GM18868 (cell line): ENCODE measurements around the gene LCNL1.

Source experiments
- ATAC-seq: cut with Tn5 transposase; IDR thresholded peaks from one replicate; pipeline ENCODE4 v1.9.1; 2021; ENCODE audit warnings: mild to moderate bottlenecking, moderate library complexity; ENCODE audit not compliant: unreplicated experiment

LCNL1 gene

GRCh38 chr9:136973618-136974617 is 8.9 kb upstream of the LCNL1 start:
- no peak for ATAC-seq

GRCh38 chr9:136974817-136975535 is 7.8 kb upstream of the LCNL1 start:
- ATAC-seq, result no peak

GRCh38 chr9:136975644-136976043 is 7.1 kb upstream of the LCNL1 start:
- no peak for ATAC-seq

DNA sequence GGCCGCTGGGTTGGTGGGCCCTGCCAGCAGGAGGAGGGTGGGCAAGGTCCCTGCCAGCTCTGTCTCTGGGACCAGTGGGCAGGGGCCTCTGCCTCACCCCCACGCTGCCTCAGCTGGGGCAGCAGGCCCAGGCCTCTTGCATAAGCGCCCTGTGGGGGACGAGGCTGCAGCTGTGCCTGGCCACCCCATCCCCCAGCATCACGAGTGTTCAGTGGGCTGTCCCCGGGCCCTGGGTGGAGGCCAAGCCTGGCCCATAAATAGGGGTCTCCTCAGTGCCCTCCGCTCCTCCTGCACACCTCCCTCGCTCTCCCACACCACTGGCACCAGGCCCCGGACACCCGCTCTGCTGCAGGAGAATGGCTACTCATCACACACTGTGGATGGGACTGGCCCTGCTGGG is 5.6 kb upstream of the LCNL1 start, which contains the start of gene PTGDS:
PTGDS (plus strand) TSS at position 282 of the 400 bp plus-strand sequence; CDS start at position 357, 75 bp downstream.
- no peak for ATAC-seq

- ATAC-seq, result no peak
Measured at GRCh38 chr9:136977649-136978072, 5.1 kb upstream of the LCNL1 start.

- ATAC-seq, result no peak
Measured at GRCh38 chr9:136978073-136978864, 4.5 kb upstream of the LCNL1 start.

DNA sequence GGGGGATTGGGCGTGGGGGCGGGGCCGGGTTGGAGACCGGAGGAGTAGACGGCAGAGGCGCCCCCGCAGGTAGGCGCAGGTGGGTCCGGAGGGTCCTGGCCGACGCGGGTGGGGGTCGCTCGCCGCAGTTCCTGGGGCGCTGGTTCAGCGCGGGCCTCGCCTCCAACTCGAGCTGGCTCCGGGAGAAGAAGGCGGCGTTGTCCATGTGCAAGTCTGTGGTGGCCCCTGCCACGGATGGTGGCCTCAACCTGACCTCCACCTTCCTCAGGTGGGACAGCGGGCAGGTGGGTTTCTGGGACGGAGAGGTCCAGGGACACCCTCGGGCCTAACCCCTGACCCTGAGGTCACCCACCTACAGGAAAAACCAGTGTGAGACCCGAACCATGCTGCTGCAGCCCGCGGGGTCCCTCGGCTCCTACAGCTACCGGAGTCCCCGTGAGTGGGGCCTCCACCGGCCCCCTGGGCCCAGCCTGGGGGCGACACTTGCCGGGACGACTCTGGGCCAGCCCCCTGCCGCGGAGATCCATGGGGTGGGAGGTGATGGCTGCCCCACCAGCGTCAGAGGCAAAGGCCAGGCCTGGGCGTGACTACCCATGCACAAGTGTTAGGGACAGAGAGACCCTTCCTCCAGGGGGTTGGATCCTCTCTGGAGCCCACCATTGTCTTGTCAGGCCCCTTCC is 3.8 kb upstream of the LCNL1 start:
- no peak for ATAC-seq

GRCh38 chr9:136979769-136980587 is 2.8 kb upstream of the LCNL1 start:
- no peak for ATAC-seq

DNA sequence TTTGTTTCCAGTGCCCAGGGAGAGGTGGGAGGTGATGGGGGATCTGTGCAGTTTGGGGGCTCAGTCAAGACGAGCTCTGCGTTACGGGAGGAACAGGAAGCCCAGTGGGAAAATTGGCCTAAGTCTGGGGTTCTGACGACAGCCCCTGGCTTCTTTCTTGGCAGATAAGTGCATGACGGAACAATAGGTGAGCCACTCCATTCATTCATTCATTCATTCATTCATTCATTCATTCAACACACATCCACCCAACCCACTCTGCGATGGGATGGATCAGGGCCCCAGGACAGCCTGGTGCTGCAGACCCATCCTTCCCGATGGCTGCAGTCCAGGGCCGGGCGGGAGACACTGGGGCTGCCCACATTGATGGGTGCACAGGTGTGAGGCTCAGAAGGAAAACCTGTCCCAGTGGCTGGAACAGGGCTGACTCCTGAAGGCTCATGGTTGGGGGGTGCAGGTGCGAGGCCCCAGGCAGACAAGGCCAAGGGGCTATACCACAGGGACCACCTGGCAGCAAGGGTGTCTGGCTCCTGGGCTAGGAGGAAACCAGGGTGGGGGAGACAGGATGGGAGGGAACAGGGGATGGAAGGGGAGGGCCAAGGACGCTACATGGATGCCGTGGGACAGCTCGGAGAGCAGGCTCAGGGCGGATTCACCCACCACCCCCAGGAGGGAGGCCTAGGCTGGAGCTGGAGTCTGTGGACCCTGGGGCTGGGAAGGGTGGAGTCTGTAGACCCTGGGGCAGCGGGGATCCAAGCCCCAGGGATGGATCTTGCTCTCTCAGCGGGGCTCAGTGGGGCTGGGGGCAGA is 1.9 kb upstream of the LCNL1 start:
- no peak for ATAC-seq

DNA sequence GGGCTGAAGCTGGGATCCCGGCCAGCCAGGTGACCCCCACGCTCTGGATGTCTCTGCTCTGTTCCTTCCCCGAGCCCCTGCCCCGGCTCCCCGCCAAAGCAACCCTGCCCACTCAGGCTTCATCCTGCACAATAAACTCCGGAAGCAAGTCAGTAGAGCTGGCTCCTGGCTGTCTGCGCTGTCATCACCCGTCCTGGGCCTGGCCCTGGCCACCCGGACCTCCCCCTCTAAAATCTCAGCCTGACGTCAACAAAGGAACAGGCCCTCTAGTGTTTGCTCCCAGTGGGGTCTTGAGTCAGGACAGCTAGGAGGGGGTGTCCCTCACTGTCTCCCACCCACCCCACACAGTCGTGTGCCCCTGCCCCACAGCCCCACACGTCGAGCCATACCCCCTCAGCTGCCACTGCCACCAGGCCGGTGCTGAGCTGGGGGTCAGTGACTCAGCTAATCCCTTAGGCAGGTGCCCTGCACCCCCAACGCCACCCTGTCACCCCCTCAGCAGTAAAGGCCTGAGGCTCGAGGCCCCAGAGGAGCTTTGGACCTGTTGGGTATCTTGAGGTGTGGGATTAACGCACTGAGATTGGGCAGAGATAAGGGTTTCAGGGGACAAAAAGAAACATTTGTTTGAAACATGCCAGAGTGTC is 1.1 kb upstream of the LCNL1 start:
- no peak for ATAC-seq

DNA sequence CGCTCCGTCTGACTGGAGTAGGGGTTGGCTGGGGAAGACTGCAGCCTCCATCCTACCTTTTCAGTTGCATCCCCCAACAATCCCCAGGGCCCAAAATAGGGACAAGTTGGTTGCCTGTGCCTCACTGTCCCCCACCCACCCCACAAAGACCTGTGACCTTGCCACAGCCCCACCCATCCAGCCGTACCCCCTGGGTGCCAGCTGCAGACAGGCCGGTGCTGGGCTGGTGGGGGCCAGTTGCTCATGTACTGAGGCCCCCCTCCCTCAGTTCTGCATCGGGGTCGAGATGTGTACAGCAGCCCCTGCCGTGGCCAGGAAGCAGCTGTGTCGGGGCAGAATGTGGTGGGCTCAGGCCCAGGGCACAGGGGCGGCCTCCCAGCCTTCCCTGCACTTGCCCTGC is 374 bp downstream of the LCNL1 start:
- ATAC-seq, result no peak

DNA sequence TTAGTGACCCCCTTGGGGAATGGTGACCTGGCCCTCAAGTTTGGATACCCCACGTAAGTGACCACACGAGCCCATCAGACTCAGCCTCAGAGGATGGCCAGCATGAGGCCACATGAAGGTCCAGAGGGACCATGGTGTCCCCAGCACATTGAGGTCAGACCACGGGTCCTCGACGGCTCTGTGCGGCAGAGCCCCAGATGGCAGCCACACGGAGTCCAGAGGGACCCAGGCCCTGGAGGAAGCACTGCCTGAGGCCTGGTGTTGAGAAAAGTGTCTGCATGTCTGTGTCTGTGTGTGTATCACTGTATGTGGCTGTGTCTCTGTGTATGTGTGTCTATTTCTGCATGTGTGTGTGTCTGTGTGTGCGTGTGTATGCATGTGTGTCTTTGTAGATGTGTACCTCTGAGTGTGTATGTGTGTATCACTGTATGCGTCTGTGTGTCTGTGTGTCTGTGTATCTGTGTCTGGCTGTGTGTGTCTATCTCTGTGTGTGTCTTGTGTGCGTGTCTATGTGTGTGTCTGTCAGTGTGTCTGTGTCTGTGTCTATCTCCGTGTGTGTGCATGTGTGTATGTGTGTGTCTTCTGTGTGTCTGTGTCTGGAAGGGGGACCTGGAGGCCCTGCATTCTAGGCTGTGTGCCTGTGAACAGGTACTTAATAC is 992 bp downstream of the LCNL1 start:
- no peak for ATAC-seq

- no peak for ATAC-seq
Measured at GRCh38 chr9:136984464-136985026, 1.8 kb downstream of the LCNL1 start.

DNA sequence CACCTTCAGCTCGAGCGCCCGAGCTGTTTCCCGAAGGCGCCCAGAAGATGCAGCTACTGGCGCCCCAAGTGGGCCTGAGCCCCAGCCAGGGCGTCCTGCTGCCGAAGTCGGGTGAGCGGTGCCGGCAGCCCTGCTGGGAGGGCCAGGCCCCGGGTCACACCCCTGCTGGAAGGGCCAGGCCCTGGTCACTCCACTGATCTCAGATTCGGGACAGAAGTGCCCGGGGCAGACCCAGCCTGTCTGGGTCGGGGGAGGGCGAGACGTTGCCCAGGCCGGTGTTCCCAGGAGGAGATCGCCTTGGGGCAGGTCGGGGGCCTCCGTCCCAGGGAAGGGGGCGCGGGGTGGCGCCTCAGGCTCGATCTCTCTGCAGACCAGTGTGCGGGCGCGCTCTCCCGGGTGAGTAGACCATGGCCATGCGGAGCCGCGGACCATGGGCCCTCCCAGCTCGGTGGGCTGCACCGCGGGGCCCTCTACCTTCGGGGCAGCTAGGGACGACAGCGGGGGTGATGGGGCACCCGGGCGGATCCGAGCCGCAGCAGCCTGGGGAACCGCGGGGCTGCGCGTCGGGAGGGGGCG is 2.3 kb downstream of the LCNL1 start:
- no peak for ATAC-seq

- ATAC-seq, result no peak
Measured at GRCh38 chr9:136985853-136986252, 3.1 kb downstream of the LCNL1 start.

DNA sequence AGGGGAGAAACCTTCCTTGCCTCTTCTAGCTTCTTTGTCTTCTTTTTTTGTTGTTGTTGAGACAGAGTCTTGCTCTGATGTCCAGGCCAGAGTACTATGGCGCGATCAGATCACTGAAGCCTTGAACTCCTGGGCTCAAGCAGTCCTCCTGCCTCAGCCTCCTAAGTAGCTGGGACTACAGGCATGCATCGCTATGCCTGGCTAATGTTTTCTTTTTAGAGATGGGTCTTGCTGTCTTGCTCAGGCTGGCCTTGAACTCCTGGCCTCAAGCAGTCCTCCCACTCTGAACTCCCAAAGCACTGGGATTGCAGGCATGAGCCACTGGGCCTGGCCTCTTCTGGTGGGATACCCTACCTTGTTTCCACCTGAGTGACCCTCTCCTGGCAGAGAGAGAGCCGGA is 6.1 kb downstream of the LCNL1 start:
- ATAC-seq, result no peak
